ENCODE measurements around the gene TXN. TPM values are rescaled to one million over a fixed set of nuclear protein-coding genes. Genes with fewer than 3 reads are reported as not detected.
"Not testable (repeated sequence)": the region's sequence is repeated elsewhere in the genome, so short reads cannot be mapped to it uniquely, and the experiment has no call there.

Gene TXN
- polyA plus RNA-seq, 3 donors from 2014 or later: 145 to 157 (median 150) TPM

- DNase-seq: no peak
- H3K9me3 Mint-ChIP-seq: no peaks in the 10 kb centered on the region
- H3K27me3 Mint-ChIP-seq (ENCODE audit: low read depth in 3 of 3): peaks cover 0 to 11% (median 7%) of the 10 kb centered on the region in 3 donors
- H3K27ac Mint-ChIP-seq: no peak overlapping the region
- no peaks in the 10 kb centered on the region for H3K36me3 Mint-ChIP-seq
- H3K4me1 Mint-ChIP-seq: no peaks in the 10 kb centered on the region
- H3K4me3 Mint-ChIP-seq: no peak overlapping the region
Observed at GRCh38 chr9:110214586-110215355, 41.5 kb downstream of the TXN start.

- Mint-ChIP-seq H3K9me3 (no peaks in the 10 kb centered on the region), H3K4me3 (no peak overlapping the region), H3K36me3 (no peaks in the 10 kb centered on the region), H3K4me1 (no peaks in the 10 kb centered on the region), H3K27me3 (ENCODE audit: low read depth in 3 of 3) (peaks cover 0 to 11% (median 7%) of the 10 kb centered on the region in 3 donors), H3K27ac (no peak overlapping the region)
- no peak for DNase-seq
Observed at GRCh38 chr9:110214090-110214489, 42.2 kb downstream of the TXN start.

- Mint-ChIP-seq H3K9me3 (no peaks in the 10 kb centered on the region), H3K27me3 (ENCODE audit: low read depth in 3 of 3) (peaks cover 0 to 12% (median 7%) of the 10 kb centered on the region in 3 donors), H3K4me1 (no peaks in the 10 kb centered on the region), H3K36me3 (no peaks in the 10 kb centered on the region), H3K4me3 (no peak overlapping the region), H3K27ac (no peak overlapping the region)
- DNase-seq: no peak
Observed at GRCh38 chr9:110213413-110214044, 42.8 kb downstream of the TXN start.

- no peaks in the 10 kb centered on the region for H3K4me1 Mint-ChIP-seq
- no peaks in the 10 kb centered on the region for H3K9me3 Mint-ChIP-seq
- H3K36me3 Mint-ChIP-seq: no peaks in the 10 kb centered on the region
- peak within 1 kb of the TSS in 1 of 6 donors; percentile 19 for H3K27ac Mint-ChIP-seq
- peaks cover 0 to 11% (median 5%) of the 10 kb centered on the region in 3 donors for H3K27me3 Mint-ChIP-seq (ENCODE audit: low read depth in 3 of 3)
- no peak for DNase-seq
- H3K4me3 Mint-ChIP-seq: no peak within 1 kb of the TSS
Observed at GRCh38 chr9:110208031-110208430, 48.3 kb downstream of the TXN start, which contains the start of gene C9orf152. C9orf152 (minus strand) TSS chr9:110208159; CDS start chr9:110207579, 580 bp downstream.

GRCh38 chr9:110207071-110207641 is 49.2 kb downstream of the TXN start:
- Mint-ChIP-seq H3K27ac (no peak overlapping the region), H3K36me3 (no peaks in the 10 kb centered on the region), H3K27me3 (ENCODE audit: low read depth in 3 of 3) (peaks cover 0 to 6% (median 5%) of the 10 kb centered on the region in 3 donors), H3K9me3 (no peaks in the 10 kb centered on the region), H3K4me3 (no peak overlapping the region), H3K4me1 (no peaks in the 10 kb centered on the region)
- DNase-seq: no peak

GRCh38 chr9:110206389-110206788 is 49.9 kb downstream of the TXN start:
- no peak for DNase-seq
- Mint-ChIP-seq H3K27ac (no peak overlapping the region), H3K9me3 (no peaks in the 10 kb centered on the region), H3K4me1 (no peaks in the 10 kb centered on the region), H3K36me3 (no peaks in the 10 kb centered on the region), H3K27me3 (ENCODE audit: low read depth in 3 of 3) (peaks cover 0 to 10% (median 5%) of the 10 kb centered on the region in 3 donors), H3K4me3 (no peak overlapping the region)

GRCh38 chr9:110205612-110206011 is 50.7 kb downstream of the TXN start:
- not testable (repeated sequence) for DNase-seq; H3K9me3 Mint-ChIP-seq; H3K4me3 Mint-ChIP-seq; H3K27me3 Mint-ChIP-seq (ENCODE audit: low read depth in 3 of 3); H3K36me3 Mint-ChIP-seq; H3K4me1 Mint-ChIP-seq; H3K27ac Mint-ChIP-seq

- Mint-ChIP-seq H3K9me3 (no peaks in the 10 kb centered on the region), H3K27me3 (ENCODE audit: low read depth in 3 of 3) (peaks cover 2 to 4% (median 2%) of the 10 kb centered on the region in 3 donors)
- DNase-seq: no peak
Observed at GRCh38 chr9:110202232-110202631, 54.1 kb downstream of the TXN start.

GRCh38 chr9:110199643-110200042 is 56.7 kb downstream of the TXN start:
- DNase-seq: no peak
- Mint-ChIP-seq H3K9me3 (no peaks in the 10 kb centered on the region), H3K36me3 (no peaks in the 10 kb centered on the region), H3K4me3 (no peak overlapping the region), H3K27ac (no peak overlapping the region), H3K27me3 (ENCODE audit: low read depth in 3 of 3) (peaks cover 2 to 4% (median 2%) of the 10 kb centered on the region in 3 donors), H3K4me1 (no peaks in the 10 kb centered on the region)

More at GRCh38 chr9:110202232-110202631, 54.1 kb downstream of the TXN start:
- no peak overlapping the region for H3K27ac Mint-ChIP-seq
- no peaks in the 10 kb centered on the region for H3K4me1 Mint-ChIP-seq
- H3K4me3 Mint-ChIP-seq: no peak overlapping the region
- no peaks in the 10 kb centered on the region for H3K36me3 Mint-ChIP-seq

- no peak overlapping the region for H3K27ac Mint-ChIP-seq
- H3K4me3 Mint-ChIP-seq: no peak overlapping the region
- H3K27me3 Mint-ChIP-seq (ENCODE audit: low read depth in 3 of 3): peaks cover 2 to 4% (median 4%) of the 10 kb centered on the region in 3 donors
- no peak for DNase-seq
- no peaks in the 10 kb centered on the region for H3K4me1 Mint-ChIP-seq
- H3K9me3 Mint-ChIP-seq: no peaks in the 10 kb centered on the region
- H3K36me3 Mint-ChIP-seq: no peaks in the 10 kb centered on the region
Observed at GRCh38 chr9:110198357-110198756, 58.0 kb downstream of the TXN start.

GRCh38 chr9:110197330-110198187 is 58.7 kb downstream of the TXN start:
- Mint-ChIP-seq H3K4me1 (no peaks in the 10 kb centered on the region), H3K27me3 (ENCODE audit: low read depth in 3 of 3) (peaks cover 3 to 4% (median 4%) of the 10 kb centered on the region in 3 donors), H3K27ac (peak overlapping the region in 1 of 6 donors; percentile 45), H3K9me3 (no peaks in the 10 kb centered on the region), H3K4me3 (no peak overlapping the region), H3K36me3 (no peaks in the 10 kb centered on the region)
- no peak for DNase-seq

GRCh38 chr9:110196084-110196499 is 60.2 kb downstream of the TXN start:
- DNase-seq; H3K36me3 Mint-ChIP-seq; H3K27ac Mint-ChIP-seq; H3K9me3 Mint-ChIP-seq; H3K4me1 Mint-ChIP-seq; H3K4me3 Mint-ChIP-seq; H3K27me3 Mint-ChIP-seq (ENCODE audit: low read depth in 3 of 3): not testable (repeated sequence)
